Small intestine (tissue), 7 donors: ENCODE measurements around the gene ALG14. TPM values are rescaled to one million over a fixed set of nuclear protein-coding genes. Genes with fewer than 3 reads are reported as not detected.

Experiments used
- DNase-seq, 2 donors: peaks; one replicate each; pipeline versions ENCODE4 v3.0.0 to v3.0.0-alpha.2; 2013
- FAIRE-seq: peaks from 2 replicates; lab custom pipeline; 2012; peaks lifted over from hg19 to GRCh38; lab: Jason Lieb, UNC
- H3K27ac ChIP-seq, 3 donors: one replicate each; pipeline ENCODE4 v1.5.1; 2013; ENCODE audit warnings: low read length in 2 of 3, mild to moderate bottlenecking in 2 of 3, control low read depth in 1 of 3, inconsistent platforms in 1 of 3, low read depth in 1 of 3, moderate library complexity in 1 of 3
- H3K27me3 ChIP-seq, 3 donors: one replicate each; pipeline ENCODE4 v1.6.1; 2013; ENCODE audit warnings: low read length in 3 of 3, inconsistent platforms in 1 of 3; ENCODE audit not compliant: control insufficient read depth in 3 of 3, insufficient read depth in 3 of 3
- H3K36me3 ChIP-seq, 3 donors: one replicate each; pipeline ENCODE4 v1.6.1; 2013; ENCODE audit warnings: low read length in 3 of 3, inconsistent platforms in 1 of 3, low read depth in 1 of 3, mild to moderate bottlenecking in 1 of 3, moderate library complexity in 1 of 3; ENCODE audit not compliant: control insufficient read depth in 3 of 3, insufficient read depth in 2 of 3
- H3K4me1 ChIP-seq, 3 donors: one replicate each; pipeline ENCODE4 v1.6.1; 2013; ENCODE audit warnings: low read length in 2 of 3, inconsistent platforms in 1 of 3, low read depth in 1 of 3, mild to moderate bottlenecking in 1 of 3, moderate library complexity in 1 of 3; ENCODE audit not compliant: control insufficient read depth in 3 of 3, insufficient read depth in 2 of 3
- H3K4me3 ChIP-seq, 3 donors: one replicate each; pipeline ENCODE4 v1.5.1; 2013; ENCODE audit warnings: low read length in 3 of 3, control low read depth in 1 of 3, inconsistent platforms in 1 of 3, low read depth in 1 of 3, mild to moderate bottlenecking in 1 of 3, moderate library complexity in 1 of 3
- H3K9me3 ChIP-seq, 2 donors: one replicate each; pipeline ENCODE4 v1.6.1; 2013; ENCODE audit warnings: low read depth in 1 of 2, low read length in 1 of 2; ENCODE audit not compliant: control insufficient read depth in 2 of 2, insufficient read depth in 1 of 2
- WGBS, 3 donors: extraction: QIAGEN DNeasy Blood & Tissue Kit; methylation state at CpG; one replicate each; pipeline ENCODE4 v1.1.7; 2013; 5-methylcytosine and 5-hydroxymethylcytosine counted together
- polyA plus RNA-seq, 4 donors: library from polyadenylated mRNA; stranded (reverse) in 3 of 4; unstranded in 1 of 4; fragments of 200-250 nt in 3 of 4; fragments of 120-200 nt in 1 of 4; gene quantifications; one replicate each; pipeline versions ENCODE4 v1.2.1 to v1.2.3, GENCODE V29; 2013
- donor health status: healthy with polysubstance abuse.
- donor health status: control.
- donor health status: control.
- donor health status: Bipolar disorder and iron deficiency.
- donor health status: healthy.

ALG14 gene
- polyA plus RNA-seq, 4 donors, result 1.1 to 8.3 (median 2.2) TPM

DNA sequence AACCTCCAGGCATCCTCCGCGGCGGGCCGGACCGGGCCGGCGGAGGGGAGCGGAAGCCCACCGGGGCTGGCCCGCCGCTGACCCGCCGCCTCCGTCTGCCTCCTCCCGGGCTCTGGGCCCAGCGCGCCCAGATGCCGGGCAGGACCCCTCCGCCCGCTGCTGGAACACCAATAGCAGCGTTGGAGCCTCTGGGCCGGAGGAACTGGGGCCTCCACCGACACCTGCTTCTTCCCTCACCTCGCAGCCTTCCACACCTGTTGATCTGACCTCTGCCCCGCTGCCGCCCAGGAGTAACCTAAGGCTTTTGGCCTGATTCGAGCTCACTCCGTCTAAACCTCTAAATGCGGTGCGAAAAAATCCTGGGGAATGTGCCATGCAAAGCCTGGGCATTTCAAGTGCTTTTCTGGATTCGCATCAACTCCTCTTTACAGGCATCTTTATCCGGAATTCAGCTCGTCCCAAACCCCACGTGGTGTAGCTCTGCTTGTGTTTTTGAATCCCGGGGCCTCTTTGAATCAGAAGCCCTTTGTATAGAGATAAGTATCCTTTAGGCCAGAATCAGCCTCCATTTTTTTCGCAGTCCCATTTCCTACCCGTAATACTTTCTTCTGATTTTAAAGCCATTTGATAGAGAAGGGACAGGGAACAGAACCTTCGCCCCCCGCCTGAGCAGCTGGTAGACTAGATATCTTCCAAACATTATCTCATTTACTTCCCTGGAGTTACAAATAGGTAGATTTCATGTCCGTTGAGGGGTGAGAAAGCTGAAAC, 145.2 kb downstream of the ALG14 start:
- H3K36me3 ChIP-seq, result no peaks in the 10 kb centered on the region
- 5 to 13% (median 10%) methylated on average over 33 to 40 of the region's 40 CpGs for WGBS, 3 donors

DNA sequence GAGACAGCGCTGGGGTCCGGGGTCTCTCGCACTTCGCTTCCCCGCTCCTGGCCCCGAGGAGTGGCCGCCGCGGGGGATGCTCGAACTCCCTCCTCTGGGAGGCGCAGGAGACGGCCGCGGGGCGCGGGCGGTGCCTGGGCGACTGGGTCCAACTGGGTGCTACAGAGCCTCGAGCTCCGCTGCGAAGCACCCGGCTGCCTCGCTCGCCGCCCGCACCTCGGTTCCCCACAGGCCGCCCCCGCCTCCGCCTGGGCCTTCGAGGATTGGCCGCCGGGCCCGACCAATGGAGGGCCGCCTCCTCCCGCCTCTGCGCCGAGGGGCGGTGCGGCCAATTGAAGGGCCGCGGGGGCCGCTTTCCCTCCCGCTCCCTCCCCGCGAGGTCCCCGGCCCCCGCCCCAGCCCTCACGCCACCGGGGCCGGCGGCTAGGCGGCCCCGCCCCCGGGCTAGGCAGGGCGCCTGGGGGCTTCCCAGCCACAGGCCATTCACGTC, 145.8 kb downstream of the ALG14 start, which contains the start of gene CNN3:
TSS of gene CNN3 (minus strand) at position 196 of the 490 bp plus-strand sequence. CDS start 216 bp downstream, outside the sequence.
- Histone ChIP-seq H3K36me3 (no peaks in the 10 kb centered on the region), H3K4me3 (peak within 1 kb of the TSS; percentile 74 to 81 (median 80)), H3K9me3 (no peaks in the 10 kb centered on the region), H3K27ac (peak within 1 kb of the TSS; percentile 92 to 97 (median 97)), H3K4me1 (peaks cover 0 to 10% (median 5%) of the 10 kb centered on the region in 3 donors), H3K27me3 (peaks cover 0 to 27% (median 2%) of the 10 kb centered on the region in 3 donors)
- FAIRE-seq (no peak), DNase-seq (peak; percentile 87 to 93)
- 0 to 1% (median 1%) methylated on average over 32 to 57 of the region's 57 CpGs for WGBS, 3 donors

More for the DNA sequence above, 145.2 kb downstream of the ALG14 start:
- peaks cover 0 to 10% (median 4%) of the 10 kb centered on the region in 3 donors for H3K4me1 ChIP-seq
- DNase-seq (peak in 1 of 2 donors; percentile 74), FAIRE-seq (no peak)
- peaks cover 0 to 27% (median 2%) of the 10 kb centered on the region in 3 donors for H3K27me3 ChIP-seq
- peak overlapping the region; percentile 61 to 97 (median 97) for H3K27ac ChIP-seq
- no peaks in the 10 kb centered on the region for H3K9me3 ChIP-seq
- peak overlapping the region; percentile 36 to 81 (median 61) for H3K4me3 ChIP-seq

DNA sequence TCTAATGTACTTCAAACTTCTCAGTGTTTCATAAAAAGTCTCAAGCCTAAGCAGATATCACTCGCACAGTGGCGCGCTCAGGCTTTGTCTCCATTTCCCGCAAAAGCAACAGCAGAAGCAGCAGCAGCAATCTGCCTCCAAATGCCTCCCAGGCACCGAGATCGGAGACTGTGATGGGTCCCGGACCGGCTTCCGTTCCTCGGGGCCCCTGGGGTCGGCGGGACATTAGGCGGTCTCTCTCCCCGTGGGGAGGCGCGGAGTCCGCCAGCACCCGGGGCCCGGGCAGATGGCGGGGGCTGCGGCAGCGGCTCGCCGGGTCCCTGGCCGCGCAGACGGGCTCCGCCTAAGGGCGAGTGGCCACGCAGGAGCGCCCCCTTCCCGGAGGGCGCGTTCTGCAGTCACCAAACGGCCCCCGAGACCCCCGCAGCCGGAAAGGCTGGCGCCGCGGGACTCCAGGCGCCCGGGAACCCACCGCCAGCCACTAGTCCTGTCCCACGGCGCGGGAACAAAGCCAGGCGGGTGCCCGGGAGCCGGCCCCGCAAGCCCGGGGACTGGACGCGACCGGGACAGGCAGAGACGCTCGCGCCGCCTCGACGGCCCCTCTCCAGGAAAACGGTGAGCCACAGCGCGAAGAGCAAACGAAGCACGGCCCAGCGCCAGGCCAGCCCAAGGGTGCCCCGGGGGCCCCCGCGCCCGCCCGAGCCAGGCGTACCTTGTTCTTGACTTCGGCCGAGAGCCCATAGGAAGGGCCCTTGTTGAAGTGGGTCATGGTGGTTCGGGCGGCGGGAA, 146.4 kb downstream of the ALG14 start:
- peaks cover 0 to 10% (median 8%) of the 10 kb centered on the region in 3 donors for H3K4me1 ChIP-seq
- no peaks in the 10 kb centered on the region for H3K9me3 ChIP-seq
- FAIRE-seq (no peak), DNase-seq (peak; percentile 42 to 68)
- peaks cover 0 to 27% (median 2%) of the 10 kb centered on the region in 3 donors for H3K27me3 ChIP-seq
- H3K4me3 ChIP-seq, result peak overlapping the region; percentile 74 to 81 (median 80)
- H3K36me3 ChIP-seq, result no peaks in the 10 kb centered on the region
- peak overlapping the region; percentile 92 to 97 (median 96) for H3K27ac ChIP-seq
- WGBS, 3 donors, result 0 to 1% (median 1%) methylated on average over 61 to 78 of the region's 78 CpGs

DNA sequence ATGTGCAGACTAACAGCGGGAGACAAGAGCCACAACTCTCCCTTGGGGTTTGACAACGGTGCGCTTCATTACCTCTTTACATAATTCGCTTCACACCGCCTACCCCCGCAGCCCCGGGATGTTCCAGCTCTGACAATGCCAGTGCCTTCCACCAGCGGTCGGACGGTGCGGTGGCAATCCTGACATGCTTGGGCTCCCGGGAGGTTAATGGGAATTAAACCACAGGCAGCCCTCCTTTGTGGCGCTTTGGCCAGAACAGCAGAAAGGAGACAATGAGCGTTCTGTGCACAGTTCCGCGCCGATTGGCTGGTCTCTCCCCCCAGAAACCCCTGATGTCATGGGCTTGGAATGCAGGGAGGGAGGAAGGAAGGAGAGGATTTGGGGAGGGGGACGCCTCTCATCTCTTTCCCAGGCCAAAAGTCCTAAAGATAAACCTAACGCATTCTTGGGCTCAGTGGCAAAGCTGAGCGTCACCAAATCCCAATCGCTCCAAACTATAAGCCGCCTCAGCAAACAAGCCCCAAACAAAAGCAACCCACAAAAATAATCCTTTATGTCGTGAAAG, 147.1 kb downstream of the ALG14 start:
- DNase-seq (peak; percentile 36 to 68), FAIRE-seq (no peak)
- H3K4me3 ChIP-seq, result peak overlapping the region; percentile 74 to 81 (median 80)
- H3K4me1 ChIP-seq, result peaks cover 0 to 10% (median 8%) of the 10 kb centered on the region in 3 donors
- H3K27me3 ChIP-seq, result peaks cover 0 to 27% (median 2%) of the 10 kb centered on the region in 3 donors
- peak overlapping the region; percentile 92 to 97 (median 96) for H3K27ac ChIP-seq
- WGBS, 3 donors, result 2 to 6% (median 3%) methylated on average over 23 of the region's 23 CpGs
- H3K36me3 ChIP-seq, result no peaks in the 10 kb centered on the region
- no peaks in the 10 kb centered on the region for H3K9me3 ChIP-seq

DNA sequence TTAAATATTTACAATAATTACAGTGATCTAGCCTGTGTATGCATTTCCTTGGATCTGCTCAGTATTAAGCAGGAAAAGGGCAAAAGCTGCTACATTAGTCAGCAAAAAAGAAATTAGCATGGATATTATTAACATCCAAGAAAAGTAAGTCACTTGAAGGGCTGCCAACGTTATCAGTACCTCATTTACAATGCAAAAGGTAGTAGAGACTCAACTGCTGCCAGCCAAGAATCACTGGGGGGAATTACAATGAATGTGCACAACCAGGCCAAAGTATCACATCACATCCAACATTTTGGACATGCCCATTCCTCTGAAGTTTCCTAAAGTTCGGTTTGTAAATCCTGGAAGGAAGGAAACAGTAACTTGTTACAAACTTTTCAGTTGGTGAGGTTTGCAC, 147.7 kb downstream of the ALG14 start:
- 2 to 7% (median 7%) methylated on average over 2 of the region's 2 CpGs for WGBS, 3 donors
- DNase-seq (peak in 1 of 2 donors; percentile 56), FAIRE-seq (no peak)
- Histone ChIP-seq H3K4me3 (peak overlapping the region; percentile 74 to 81 (median 80)), H3K27me3 (peaks cover 0 to 27% (median 2%) of the 10 kb centered on the region in 3 donors), H3K4me1 (peaks cover 0 to 10% (median 10%) of the 10 kb centered on the region in 3 donors), H3K9me3 (no peaks in the 10 kb centered on the region), H3K36me3 (no peaks in the 10 kb centered on the region), H3K27ac (peak overlapping the region; percentile 92 to 97 (median 96))

Other genes with a start within 250 kb of the ALG14 start
- gene CNN3, start 145.8 kb downstream of the ALG14 start, polyA plus RNA-seq, result 100 to 1,000 TPM in 2 of 4 donors, 10 to 100 TPM in 2; 53.5 to 155 (median 95.2) TPM
- 10 to 100 TPM in 1 of 4 donors, 1 to 10 TPM in 3; 1.9 to 13.1 (median 3.9) TPM for gene TLCD4, start 44.4 kb upstream of the ALG14 start, polyA plus RNA-seq
- 10 to 100 TPM; 18.1 to 36.5 (median 23.8) TPM for gene RWDD3, start 161.3 kb upstream of the ALG14 start, polyA plus RNA-seq